Eye (tissue), 1 donor: Measurements from ENCODE around the gene FRMPD2.
"Not testable (repeated sequence)": the region's sequence is repeated elsewhere in the genome, so short reads cannot be mapped to it uniquely, and the experiment has no call there.

Source experiments
- DNase-seq: peaks from one replicate; pipeline ENCODE4 v3.0.0-alpha.2; 2015

The FRMPD2 gene

GRCh38 chr10:48232717-48233447 is 41.6 kb downstream of the FRMPD2 start:
- DNase-seq, result no peak

GRCh38 chr10:48231699-48232315 is 42.7 kb downstream of the FRMPD2 start:
- DNase-seq, result no peak

- no peak for DNase-seq
Measured at GRCh38 chr10:48231178-48231577, 43.3 kb downstream of the FRMPD2 start.

GRCh38 chr10:48227213-48227612 is 47.3 kb downstream of the FRMPD2 start:
- no peak for DNase-seq

- DNase-seq, result no peak
Measured at GRCh38 chr10:48224979-48225560, 49.4 kb downstream of the FRMPD2 start.

- no peak for DNase-seq
Measured at GRCh38 chr10:48224296-48224695, 50.2 kb downstream of the FRMPD2 start.

GRCh38 chr10:48221814-48222213 is 52.7 kb downstream of the FRMPD2 start:
- DNase-seq, result no peak

- not testable (repeated sequence) for DNase-seq
Measured at GRCh38 chr10:48221031-48221430, 53.5 kb downstream of the FRMPD2 start.

GRCh38 chr10:48219194-48219593 is 55.3 kb downstream of the FRMPD2 start:
- no peak for DNase-seq

GRCh38 chr10:48216744-48217143 is 57.8 kb downstream of the FRMPD2 start:
- no peak for DNase-seq

- no peak for DNase-seq
Measured at GRCh38 chr10:48216204-48216505, 58.3 kb downstream of the FRMPD2 start.

- peak; percentile 64 for DNase-seq
Measured at GRCh38 chr10:48215486-48216203, 58.9 kb downstream of the FRMPD2 start.

GRCh38 chr10:48214716-48215485 is 59.6 kb downstream of the FRMPD2 start:
- DNase-seq, result no peak

GRCh38 chr10:48213047-48213446 is 61.4 kb downstream of the FRMPD2 start:
- no peak for DNase-seq

GRCh38 chr10:48211777-48212176 is 62.7 kb downstream of the FRMPD2 start:
- no peak for DNase-seq

- DNase-seq, result no peak
Measured at GRCh38 chr10:48210966-48211365, 63.5 kb downstream of the FRMPD2 start.

GRCh38 chr10:48210391-48210790 is 64.1 kb downstream of the FRMPD2 start:
- DNase-seq, result no peak

- no peak for DNase-seq
Measured at GRCh38 chr10:48209241-48209640, 65.3 kb downstream of the FRMPD2 start.

GRCh38 chr10:48207853-48208252 is 66.6 kb downstream of the FRMPD2 start:
- DNase-seq, result no peak

- DNase-seq, result no peak
Measured at GRCh38 chr10:48206482-48207250, 67.8 kb downstream of the FRMPD2 start.

- DNase-seq, result no peak
Measured at GRCh38 chr10:48205918-48206317, 68.6 kb downstream of the FRMPD2 start.
